GM21447 (cell line): ENCODE data around the gene CREG2.
A peak's percentile ranks its signal among the peaks of the same experiment; 100 is the strongest.
"Not testable (repeated sequence)": the region's sequence is repeated elsewhere in the genome, so short reads cannot be mapped to it uniquely, and the experiment has no call there.

Experiments
- ATAC-seq: cut with Tn5 transposase; IDR thresholded peaks from one replicate; pipeline ENCODE4 v1.9.1; 2021; ENCODE audit not compliant: unreplicated experiment

Gene CREG2

DNA sequence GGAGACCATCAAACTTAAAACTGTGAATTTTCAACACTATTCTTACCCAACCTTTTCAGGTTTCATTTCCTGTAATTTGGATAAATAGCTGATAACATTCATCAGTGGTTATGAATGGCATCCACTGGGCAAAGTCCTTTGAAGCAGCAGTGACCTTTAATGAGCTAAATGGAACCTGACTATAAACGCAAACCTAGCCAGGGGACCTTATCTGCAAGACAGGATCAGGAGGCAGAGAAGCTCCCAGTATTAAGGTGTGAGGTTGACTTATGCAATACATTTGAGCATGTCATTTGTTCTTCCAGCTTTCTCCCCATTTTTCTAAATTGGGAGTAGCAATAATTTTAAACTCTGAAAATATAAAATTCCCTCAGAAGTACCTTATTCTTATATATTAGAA, 38.4 kb downstream of the CREG2 start:
- ATAC-seq, result no peak

- no peak for ATAC-seq
Observed at GRCh38 chr2:101346909-101347308, 40.4 kb downstream of the CREG2 start.

DNA sequence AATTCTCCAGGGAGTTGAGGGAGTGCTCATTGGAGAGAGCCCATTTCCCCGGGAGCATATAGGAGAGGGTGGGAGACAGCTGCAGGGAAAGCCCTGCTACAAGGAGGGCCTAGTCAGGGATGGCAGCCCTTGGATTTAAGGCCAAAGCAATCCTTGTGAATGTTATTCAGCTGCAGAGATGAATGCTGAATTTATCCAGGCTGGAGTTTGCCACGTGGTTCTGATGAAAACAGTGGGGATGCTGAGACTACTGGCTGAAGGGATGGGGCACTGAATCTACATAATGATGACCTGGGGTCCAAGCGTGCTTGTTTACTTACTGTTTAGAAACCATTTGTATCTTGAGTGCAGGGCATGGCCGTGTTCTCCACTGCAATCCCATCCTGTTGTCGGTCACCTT, 43.2 kb downstream of the CREG2 start:
- ATAC-seq, result no peak

GRCh38 chr2:101342625-101343008, 44.7 kb downstream of the CREG2 start:
- no peak for ATAC-seq

DNA sequence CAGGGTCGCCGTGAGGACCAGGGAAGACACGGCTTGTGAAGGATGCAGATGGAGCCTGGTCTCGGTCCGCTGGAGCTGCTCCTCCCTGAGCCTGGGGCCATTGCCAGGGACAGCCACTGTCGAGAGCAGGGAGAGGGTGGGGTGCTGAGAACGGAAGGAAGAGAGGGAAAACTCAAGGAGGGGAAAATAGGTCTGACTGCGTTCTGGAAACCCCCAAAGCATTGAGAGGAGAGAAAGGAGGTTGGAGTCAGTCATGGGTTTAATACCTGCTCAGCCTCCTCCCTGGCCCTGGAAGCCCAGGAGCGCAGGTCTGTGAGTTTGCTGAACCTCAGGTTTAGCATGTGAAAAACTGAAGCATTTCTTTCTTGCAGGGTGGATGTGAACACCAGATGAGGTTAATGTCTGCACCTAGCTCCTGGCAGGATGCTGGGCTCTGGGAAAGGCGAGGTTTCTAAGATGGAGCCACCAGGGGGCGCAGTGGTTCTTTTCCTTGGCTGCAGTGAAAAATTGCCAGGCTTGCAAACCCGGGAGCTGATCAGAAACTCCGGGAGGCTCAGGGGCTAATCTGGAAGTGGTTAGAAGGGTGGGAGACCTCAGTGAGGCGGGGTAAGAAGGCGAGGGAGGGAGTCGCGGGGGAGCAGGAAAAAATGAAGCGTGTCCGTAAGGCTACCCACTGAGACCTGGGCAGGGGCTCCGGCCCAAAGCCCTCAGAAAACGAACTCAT, 45.2 kb downstream of the CREG2 start:
- no peak for ATAC-seq

DNA sequence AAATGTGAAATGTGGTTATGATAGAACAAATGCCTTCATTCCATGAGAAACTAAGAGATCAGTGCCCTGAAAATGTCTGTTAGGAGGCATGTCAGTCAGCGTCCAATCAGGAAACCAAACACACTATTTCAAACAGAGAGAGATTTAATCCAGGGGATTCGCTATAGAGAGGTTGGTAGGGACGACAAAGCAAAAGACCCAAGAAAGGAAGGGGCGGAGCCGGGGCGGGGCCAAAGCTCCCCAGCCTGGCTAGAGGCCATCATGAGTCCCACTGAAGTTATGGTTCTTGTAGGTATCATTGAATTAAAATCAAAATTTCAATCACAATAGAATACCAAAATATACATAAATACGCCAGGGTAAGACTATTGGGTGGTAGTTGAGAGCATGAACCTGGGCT, 45.9 kb downstream of the CREG2 start:
- ATAC-seq, result no peak

DNA sequence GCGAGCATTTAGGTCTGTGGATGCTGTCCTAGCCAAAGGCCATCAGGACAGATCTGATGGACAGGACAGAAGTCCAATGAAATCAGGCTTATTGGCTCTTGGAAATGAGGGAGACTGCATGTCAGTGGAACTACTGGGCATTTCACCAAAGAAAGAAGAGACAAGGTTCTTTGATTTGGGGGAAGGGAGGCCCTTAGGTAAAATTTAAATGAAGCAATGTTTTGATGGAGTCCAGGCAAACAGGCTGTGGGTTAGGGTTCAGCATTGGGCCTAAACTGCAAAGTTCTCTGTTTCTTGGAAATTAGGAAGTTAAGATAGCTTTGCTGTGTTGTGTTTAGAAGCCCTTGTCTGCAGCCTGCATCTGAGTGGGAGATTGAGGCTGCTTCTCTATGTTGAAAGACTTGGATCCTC, 47.2 kb downstream of the CREG2 start:
- no peak for ATAC-seq

DNA sequence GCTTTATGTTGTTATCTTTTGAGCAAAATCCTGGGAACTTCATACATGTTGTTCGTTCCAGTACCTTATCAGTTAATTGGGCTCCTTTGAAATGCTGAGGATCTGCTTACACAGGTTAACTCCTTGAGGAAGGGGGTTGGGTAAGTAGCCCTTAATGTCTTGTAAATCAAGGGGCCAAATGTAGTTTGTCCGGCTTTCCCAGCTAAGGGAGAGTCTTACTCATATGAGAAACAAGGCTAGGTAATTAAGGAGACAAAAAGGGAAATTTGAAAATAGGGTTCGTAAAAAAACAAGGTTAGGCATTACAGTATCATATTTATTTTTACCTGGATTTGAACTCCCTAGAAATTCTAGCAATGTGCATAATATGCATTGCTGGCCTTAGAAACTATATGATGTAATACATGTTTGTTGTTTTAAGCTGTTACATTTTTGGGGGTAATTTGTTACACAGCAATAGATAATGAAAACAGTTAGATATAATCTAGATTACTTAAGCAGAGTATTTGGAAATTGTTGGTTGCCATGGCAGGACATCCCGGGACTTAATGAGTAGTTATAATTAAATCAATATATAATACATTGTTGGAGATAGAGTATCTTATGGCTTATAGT, 47.9 kb downstream of the CREG2 start:
- no peak for ATAC-seq

- ATAC-seq, result no peak
Observed at GRCh38 chr2:101337877-101338276, 49.4 kb downstream of the CREG2 start.

DNA sequence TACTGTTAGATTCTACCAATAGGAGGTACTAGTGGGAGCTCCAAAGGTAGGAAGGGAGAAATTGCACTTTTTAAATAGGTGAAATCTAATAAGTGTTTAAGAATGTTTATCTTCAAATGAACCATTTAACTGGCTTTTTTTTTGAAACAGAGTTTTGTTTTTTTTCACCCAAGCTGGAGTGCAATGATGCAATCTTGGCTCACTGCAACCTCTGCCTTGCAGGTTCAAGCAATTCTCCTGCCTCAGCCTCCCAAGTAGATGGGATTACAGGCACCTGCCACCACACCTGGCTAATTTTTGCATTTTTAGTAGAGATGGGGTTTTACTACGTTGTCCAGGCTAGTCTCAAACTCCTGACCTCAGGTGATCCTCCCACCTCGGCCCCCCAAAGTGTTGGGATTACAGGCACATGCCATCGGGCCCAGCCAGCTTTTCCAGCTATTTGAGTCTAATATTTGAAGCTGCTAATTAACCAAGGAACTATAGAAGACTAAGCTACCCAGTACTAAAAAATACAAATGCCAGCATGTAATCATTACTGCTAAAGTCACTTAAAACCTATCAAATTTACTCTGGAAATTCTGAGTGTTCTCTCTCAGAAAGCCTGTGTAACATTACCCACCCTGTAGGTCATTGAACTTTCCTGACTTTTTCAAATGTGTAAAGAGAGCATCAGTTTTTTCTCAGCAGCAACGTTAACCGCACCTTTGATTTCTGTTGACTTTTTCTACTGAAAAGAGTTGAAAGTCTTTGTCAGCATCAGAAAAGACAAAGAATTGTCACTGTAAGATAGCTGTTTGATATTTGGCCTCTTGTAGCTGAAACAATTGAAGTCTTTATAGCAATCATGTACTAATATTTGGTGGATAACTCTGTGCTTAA, 54.2 kb downstream of the CREG2 start:
- ATAC-seq, result no peak

DNA sequence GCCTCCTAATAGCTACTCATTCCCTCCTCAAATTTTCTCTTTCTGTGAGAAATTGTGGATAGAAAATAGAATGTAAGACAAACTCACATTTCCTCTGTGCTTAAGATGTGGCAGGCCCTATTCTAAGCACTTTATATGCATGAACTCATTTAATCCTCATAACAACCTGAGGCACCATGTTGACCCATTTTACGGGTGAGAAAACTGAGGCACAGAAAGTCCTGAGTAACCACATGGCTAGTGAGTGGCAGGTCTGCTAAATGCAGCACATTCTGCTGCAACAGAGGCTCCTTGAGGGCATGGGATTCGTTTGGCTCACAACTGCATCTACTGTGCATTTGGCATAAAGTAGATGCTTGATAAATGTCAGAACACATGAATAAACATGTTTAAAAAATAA, 56.1 kb downstream of the CREG2 start:
- ATAC-seq, result no peak

GRCh38 chr2:101330253-101330933, 56.9 kb downstream of the CREG2 start:
- ATAC-seq, result no peak

GRCh38 chr2:101329026-101329425, 58.3 kb downstream of the CREG2 start:
- no peak for ATAC-seq

- peak; percentile 76 for ATAC-seq
Observed at GRCh38 chr2:101328474-101329007, 58.8 kb downstream of the CREG2 start.

DNA sequence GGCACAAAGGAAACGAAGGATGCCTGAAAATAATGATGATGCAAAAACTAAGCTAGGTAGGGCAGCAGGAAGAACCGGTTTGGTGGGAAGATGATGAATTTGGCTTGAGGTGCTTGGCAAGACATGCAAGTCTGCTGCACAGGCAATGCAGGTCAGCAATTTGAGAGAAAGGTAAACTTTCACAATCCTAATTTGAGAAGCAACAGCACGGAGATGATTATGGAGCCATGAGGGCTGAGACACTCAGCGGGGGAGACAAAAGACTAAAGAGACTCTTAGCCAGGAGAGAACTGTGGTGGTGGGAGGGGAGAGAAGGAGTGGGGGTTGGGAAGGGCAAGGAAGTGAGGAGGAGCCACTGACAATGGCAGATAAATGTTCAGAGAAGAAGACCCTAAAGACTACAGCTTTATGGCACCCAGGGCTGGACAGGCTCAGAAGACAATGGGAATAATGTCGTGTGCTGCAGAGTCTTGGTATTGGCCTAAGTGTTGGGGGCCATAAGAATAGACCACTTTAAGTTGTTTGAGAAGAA, 59.4 kb downstream of the CREG2 start:
- peak; percentile 18 for ATAC-seq

- no peak for ATAC-seq
Observed at GRCh38 chr2:101325425-101325824, 61.9 kb downstream of the CREG2 start.

DNA sequence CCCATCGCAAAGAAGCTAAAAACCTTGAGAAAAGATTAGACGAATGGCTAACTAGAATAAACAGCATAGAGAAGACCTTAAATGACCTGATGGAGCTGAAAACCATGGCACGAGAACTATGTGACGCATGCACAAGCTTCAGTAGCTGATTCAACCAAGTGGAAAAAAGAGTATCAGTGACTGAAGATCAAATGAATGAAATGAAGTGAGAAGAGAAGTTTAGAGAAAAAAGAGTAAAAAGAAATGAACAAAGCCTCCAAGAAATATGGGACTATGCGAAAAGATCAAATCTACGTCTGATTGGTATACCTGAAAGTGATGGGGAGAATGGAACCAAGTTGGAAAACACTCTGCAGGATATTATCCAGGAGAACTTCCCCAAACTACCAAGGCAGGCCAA, 70.7 kb downstream of the CREG2 start:
- not testable (repeated sequence) for ATAC-seq

DNA sequence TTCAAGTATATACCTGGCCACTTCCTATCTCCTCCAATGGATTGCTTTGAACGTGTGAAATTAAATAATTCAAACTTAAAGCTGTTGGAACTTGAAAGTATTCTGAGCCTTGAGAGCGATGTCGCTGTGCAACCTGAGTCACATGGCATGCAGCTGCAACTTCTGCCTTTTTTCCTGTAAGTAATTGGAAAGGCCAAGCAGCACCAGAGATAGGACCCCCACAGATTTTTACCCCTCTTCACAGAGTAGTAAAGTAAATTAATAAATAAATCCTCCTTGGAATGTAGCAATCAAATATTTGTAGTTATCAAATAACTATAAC, 75.6 kb downstream of the CREG2 start:
- no peak for ATAC-seq

GRCh38 chr2:101310834-101311695, 76.2 kb downstream of the CREG2 start:
- no peak for ATAC-seq
